ENCODE measurements around the gene SLFN12L.

DNA sequence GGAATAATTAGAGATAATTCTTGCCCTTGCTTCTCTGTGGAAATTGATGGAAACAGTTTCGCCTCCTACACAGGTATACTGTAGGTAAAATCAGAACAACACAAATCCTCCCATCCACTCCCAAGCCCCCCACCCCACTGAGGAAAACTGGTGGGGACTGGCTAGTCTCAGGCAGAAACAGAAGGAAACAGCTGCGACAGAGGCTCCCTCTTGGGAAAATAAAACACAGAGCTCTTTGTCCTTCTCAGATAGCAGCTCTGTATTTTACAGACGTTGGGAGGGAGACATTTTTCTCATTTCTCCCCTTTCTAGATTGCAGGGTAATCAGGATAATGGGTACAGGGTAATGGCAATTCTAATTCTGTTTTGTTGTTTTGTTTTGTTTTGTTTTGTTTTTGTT lies 90.0 kb downstream of the SLFN12L start:
- TF ChIP-seq TCF4 (CRISPR knock-in tag; IDR thresholded peaks at IDR 0.05; ENCODE audit: borderline replicate concordance): no peak
- TF ChIP-seq ZFP3 (CRISPR knock-in tag; IDR thresholded peaks at IDR 0.05): no peak
